H4 (cell line): ENCODE measurements around the gene KMT2B. TPM values are rescaled to one million over a fixed set of nuclear protein-coding genes. Genes with fewer than 3 reads are reported as not detected.

Source experiments
- DNase-seq: peaks from one replicate; pipeline ENCODE4 v3.0.0-alpha.2; 2015; ENCODE audit warnings: low spot score
- total RNA-seq: library from RNA; depleted of rRNA; stranded (reverse); fragments of >200 nt; shearing (Covaris generic); gene quantifications from 2 replicates; pipeline ENCODE4 v1.2.3, GENCODE V29; 2014

The KMT2B gene
- total RNA-seq, 1 experiment from 2014 or later: 8.8 TPM

DNA sequence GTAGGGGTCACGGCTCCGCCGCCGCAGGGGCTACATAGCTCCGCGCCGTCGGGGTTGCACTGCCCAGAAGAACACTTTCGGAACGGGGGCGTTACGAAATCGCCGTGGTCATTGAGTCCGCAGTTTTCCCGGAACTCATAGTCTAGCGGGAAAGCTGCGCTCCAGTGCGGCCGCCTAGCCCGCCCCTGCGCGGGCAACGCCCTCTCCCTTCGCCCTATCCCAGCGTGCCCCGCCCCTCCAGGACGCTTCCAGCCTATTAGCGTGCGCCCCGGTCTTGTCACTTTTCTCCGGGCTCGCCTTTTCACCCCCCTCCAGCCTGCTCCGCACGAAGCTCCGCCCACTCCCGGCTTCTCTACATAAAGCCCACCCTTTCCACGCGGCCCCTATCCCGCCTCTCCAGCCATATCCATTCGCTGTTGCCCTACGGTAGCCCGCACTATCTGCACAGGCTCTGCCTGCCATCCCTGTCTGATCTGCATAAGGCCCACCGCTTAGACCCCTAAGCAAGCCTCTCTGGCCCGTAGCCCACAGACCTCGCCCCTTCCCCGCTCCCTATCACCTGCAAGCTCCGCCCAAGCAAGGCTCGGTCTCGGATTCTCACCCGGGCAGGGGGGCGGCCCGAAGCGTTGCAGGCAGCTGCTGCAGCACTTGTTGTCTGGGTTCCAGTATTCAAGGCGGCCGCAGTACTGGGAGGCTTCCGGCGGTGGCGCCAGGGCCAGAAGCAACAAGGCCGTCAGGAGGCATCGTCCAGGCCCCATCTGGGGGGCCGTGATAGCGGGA, 22.8 kb downstream of the KMT2B start:
- peak; percentile 99 for DNase-seq

DNA sequence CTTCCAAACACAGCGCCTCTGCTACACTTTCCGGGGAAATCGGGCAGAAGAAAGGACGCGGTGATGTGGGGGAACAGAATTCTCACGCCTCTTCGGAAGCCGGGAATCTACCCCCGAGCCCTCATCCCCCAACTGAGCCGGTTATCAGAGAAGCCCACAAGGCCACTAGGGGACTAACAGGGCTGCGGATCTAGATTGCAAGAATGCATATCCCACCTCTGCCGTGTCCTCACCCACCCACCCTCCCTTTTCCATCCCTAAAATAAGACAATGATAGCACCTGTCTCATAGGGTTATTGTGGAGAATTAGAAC, 23.4 kb downstream of the KMT2B start:
- DNase-seq: no peak

DNA sequence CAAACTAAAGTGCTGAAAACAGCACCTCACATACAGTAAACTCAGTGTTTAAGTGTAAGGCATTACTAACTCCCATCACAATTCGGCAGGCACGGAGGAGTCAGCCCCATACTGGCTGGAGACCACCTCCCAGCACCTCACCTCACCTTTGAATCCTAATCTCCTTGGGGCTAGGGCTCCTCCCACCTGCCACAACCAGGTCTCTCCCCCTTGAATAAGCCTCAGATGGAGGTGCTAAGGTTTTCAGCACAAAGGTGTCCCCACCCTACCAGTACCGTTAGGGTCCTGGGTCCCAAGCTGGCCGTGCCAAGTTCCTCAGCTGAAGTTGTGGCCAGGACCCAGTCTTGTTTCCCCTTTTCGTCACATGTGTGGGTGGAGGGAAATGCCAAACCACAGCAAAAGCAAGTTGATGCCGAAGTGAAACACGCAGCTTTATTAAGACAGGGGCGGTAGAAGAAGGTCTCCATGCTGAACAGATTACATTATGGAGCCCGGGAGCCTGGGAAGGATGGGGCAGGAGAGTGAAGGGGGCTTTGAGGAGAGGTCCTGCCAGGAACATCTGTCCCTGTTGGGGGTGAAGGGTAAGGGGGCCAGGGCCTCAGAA, 24.4 kb downstream of the KMT2B start, which contains the start of gene IGFLR1:
IGFLR1 (minus strand) TSS at position 332 of the 604 bp plus-strand sequence. CDS start 1,272 bp downstream, outside the sequence.
- DNase-seq: no peak

DNA sequence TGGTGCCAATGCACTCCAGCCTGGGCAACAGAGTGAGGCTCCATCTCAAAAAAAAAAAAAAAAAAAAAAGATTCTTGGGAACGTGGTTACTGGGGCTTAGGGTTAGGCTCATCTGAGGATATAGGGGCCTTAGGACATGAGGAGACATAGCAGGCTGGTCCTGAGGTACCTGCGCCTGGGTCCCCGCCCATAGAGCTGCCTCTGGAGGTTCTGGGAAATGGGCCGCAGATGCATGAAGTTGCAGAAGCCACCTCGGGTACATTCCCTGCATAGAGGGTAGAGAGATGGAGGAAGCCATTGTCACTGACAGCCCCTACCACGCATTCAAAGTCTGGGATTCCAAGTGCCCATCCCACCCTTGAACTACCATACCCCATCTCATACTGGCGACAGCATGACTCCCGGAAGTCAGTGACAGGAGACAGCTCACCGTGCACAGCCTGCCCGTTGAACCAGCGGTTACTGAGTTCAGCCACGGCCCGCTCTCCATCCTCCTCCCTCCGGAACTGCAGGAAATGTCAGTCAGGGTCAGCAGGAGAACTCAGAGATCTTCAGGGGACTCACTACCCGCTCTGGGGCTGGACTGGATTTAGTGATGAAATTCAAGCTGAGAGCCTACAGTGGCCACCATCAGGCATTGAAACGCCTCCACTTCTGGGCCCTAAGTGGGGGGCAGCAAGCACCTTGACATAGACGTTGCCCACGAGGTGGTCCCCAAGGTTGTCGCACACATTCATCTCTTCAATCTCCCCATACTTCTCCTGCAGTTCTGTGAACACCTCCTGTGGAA, 26.0 kb downstream of the KMT2B start:
- no peak for DNase-seq

- DNase-seq: peak; percentile 97
Observed at GRCh38 chr19:35744430-35745327, 26.9 kb downstream of the KMT2B start.

- peak; percentile 100 for DNase-seq
Observed at GRCh38 chr19:35745328-35746086, 27.7 kb downstream of the KMT2B start, which contains the start of the genes PSENEN and U2AF1L4. PSENEN (plus strand) TSS chr19:35745651; CDS start chr19:35745931, 280 bp downstream. U2AF1L4 (minus strand) TSS chr19:35745418; CDS start chr19:35745391, 27 bp downstream.

DNA sequence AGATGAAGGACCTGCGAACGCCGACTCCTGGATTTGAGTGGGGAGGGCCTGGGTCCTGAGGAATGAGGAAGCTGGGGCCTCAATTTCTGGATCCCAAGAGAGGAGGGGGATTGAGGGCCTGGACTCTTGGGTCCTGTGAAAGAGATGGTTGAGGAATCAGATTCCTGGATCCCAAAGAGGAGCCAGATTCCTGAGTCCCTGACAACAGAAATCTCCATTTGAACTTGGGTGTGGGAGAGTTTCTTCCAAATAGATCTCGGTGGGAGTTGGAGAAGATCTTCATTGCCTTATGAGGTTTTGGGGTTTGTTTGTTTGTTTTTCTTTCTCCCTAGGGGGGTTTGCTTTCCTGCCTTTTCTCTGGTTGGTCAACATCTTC, 28.3 kb downstream of the KMT2B start:
- no peak for DNase-seq

GRCh38 chr19:35746531-35746930, 28.7 kb downstream of the KMT2B start:
- no peak for DNase-seq

DNA sequence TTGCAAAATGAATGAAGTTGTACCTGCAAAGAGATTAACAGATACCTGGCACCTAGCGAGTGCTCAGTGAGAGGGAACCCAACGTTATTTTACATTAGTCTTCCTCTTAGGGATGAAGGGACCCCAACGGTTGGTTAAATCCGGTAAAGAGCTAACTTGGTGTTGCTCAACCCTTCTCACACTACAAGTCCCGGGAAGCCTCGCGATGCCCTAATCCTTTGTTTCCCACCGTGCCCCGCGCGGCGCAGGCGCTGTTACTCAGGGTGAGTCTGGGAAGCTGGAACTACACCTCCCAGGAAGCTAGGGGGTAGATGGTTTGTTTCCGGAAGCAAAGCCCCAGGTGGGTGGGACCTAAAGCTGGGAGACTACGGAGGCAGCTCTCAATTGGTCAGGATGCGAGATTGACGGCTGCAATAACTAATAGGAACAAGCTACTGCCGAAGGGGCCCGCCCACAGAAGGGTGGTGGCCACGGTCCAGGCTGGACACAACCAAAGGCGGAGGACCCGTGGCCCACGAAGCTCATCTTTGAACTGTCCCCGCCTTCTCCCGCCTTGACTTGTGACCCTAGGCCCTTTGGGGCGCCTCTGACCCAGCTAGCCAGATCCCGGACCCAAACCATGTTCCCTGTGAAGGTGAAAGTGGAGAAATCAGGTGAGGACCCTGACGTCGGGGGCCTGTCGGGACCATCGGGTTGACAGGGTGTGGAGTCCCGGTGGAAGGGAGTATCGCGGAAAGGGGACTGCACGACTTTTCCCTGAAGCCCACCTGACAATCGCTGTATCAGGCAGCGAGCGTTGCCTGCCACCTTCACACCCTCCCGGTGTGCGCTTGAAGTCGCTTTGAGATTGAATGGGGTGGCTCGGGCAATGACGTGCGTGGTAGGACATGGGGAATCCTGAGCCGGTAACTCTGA, 30.6 kb downstream of the KMT2B start, which contains the start of gene LIN37:
LIN37 (plus strand) TSS at position 471 of the 915 bp plus-strand sequence; CDS start at position 620, 149 bp downstream.
- DNase-seq: peak; percentile 100

DNA sequence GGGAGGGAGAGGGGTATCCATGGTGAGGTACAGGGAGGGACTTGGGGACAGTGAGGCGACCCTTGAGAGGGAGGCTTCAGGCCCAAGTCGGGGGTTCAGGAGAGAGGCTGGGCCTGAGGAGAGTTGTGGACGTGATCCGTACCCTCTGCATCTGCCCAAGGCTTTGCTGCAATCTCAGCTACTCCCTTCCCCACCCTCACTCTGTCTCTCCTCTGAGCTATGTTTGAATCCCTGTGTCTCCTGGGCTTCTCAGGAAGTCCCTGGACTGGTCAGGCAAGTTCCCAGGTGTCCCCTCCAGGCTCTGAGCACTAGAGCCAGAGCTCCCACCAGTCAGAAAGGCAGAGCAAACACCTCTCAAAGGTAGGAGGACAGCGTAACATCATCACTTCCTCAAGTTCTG, 32.4 kb downstream of the KMT2B start:
- DNase-seq: no peak

DNA sequence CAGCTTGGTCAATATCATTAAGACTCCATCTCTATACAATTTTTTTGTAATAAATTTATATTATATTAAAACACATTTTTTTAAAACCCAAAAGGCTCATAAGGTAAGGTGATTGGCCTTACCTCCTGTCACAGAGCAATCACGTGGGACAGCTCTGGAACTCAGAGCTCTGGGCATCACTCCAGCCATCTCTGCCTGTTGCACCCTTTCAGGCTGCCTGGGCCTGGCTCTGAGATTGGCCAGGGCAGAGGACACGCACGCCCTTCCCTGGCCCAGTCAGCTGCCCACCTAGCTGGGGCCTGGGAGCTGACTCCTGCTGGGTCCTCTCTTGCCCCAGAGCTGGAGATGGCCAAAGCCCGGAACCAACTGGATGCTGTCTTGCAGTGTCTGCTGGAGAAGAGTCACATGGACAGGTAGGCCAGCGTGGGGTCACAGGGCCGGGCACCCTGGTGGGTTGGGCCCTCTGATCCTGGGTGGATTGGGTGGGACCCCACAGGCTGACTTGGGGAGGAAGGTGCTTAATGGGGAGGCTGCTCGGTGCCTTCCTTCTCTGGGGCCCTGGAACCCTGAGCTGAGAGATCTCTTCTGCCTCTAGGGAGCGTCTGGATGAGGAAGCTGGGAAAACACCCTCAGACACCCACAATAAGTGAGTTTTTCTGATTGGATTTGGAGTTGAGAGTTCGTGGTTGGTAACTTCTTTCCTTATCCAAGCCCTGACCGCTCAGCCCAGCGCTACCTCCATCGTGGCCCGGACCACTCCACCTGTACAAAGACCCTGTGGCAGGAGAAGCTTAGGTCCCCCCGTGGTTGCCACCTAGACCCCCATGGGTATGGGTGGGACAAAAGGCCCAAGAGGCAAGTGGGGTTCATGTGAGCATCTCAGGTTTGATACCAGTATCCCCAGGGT, 34.3 kb downstream of the KMT2B start:
- no peak for DNase-seq

- DNase-seq: no peak
Observed at GRCh38 chr19:35752746-35753350, 35.0 kb downstream of the KMT2B start.

DNA sequence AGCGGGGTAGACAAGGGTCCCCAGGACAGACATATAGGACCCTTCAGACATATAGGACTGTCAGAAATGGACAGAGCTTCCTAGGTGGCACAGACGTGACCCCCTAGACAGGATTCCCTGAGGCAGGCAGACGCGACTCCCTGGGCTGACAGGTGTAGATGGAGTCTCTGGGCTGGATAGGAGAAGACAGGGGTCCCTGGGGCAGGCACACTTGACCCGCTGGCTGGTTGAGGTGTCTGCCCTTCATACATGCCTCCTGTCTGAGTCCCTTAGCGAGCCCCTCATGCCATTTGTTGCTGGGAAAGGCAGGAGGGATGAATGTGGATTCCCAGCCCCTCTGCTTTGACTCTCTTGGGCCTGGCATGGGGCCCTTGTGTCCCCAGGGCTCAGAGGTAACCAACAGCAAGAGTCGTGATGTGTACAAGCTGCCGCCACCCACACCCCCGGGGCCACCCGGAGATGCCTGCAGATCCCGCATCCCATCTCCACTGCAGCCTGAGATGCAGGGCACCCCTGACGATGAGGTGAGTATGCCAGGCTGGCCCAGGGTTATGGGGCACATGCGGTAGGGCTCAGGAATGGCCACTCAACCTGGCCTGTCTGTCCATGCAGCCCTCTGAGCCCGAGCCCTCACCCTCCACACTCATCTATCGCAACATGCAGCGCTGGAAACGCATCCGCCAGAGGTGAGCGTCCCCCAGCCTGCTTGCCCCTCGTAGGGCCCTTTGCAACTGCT, 36.0 kb downstream of the KMT2B start:
- DNase-seq: no peak

DNA sequence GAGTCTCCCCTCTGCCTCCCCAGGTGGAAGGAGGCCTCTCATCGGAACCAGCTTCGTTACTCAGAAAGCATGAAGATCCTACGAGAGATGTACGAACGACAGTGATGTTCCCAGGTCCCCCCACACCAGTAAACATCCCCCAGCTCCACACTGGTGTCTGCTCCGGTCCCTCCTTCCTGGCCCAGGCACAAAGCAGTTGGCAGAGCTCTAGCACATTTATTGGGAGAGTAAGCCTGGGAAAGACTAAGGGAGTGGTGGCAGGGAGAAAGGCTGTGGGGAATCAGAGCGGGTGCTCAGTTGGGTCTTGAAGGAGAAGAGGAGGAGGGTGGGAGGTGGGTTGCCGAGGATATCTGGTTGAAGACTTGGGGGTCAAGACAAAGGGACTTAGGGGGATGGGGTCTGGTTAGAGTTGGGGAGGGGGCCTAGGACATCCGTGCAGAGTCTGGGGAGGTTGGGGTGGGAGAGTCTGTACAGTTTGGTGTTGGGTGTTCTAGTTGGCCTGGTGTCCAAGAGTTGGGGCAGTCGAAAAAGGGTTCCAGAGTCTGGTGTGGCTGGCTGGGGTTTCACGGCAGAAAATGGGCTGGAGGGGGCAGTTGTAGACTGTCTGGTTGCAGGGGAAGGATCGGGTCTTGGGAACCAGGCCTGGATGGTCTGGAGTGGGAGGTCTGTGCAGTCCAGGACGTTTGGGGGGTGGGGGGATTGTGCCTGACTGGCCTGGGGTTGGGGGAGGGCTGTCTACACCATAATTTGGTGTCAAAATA, 36.7 kb downstream of the KMT2B start:
- no peak for DNase-seq

DNA sequence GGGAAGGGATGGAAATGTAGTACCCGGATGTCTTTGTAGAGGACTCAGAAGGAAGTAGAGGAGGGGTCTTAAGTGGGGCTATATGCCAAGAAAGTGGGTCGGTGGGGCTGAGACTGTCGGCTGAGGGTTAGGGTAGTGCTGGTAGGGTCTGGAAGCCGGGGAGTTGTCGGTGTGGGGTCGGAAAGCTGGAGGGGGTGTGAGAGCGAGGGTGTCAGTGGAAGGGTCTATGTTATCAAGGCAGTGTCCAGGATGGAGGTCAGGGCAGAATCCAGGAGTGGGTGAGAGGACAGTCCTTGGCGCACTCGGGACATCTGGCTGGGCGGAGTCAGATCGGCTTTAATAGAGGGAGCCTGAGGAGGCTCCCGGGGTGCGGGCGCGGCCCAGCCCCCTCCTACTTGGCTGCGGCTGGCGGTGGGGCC, 37.3 kb downstream of the KMT2B start:
- no peak for DNase-seq
